Ishikawa (cell line): ENCODE data around the gene KCNIP3.

Experiments
- EP300 ChIP-seq: IDR thresholded peaks from 2 replicates; pipeline ENCODE4 v1.6.1; 2012; ENCODE audit warnings: borderline replicate concordance
- USF1 ChIP-seq: IDR thresholded peaks from 2 replicates; pipeline ENCODE4 v1.6.1; 2012

DNA sequence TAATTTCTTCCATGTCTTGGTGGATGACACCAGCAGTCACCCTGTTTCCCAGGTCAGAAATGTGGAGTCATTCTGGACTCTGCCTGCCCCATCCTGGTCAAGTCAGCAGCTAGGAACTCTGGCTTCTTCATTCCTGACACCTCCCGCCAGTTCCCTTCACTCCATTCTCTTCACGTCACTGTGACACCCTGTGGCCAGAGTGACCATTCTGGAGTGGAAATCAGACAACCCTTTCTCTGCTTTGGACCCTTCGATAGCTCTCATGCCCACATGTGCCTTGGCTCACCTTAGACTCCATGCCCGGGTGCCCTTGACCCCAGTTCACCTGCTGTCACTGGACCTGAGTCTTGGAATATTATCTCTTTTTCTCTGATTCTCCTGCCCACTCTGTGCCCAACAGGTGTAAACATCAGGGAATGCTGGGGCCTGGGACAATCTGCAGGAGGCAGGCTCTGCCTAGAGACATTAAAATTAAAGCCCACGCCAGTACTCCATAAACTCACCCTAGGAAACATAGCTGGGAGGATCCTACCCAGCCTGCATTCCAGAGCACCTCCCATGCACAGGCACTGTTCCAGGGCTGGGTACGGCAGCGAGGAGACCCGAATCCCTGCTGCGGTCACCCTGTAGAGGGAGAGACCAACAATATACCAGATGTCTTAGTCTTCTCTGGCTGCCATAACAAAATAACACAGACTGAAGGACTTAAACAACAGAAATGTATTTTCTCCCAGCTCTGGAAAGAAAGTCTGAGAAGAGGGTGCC, 64.3 kb downstream of the KCNIP3 start:
- no peak for TF ChIP-seq EP300
- TF ChIP-seq USF1 = no peak
